Memory B cell (primary cell): ENCODE results near the gene C22orf39.
A peak's percentile ranks its signal among the peaks of the same experiment; 100 is the strongest.

Experiments used
- ATAC-seq: fragments of 150-1000 bp; cut with Tn5 transposase; 2 replicates; pipeline ENCODE4 v1.10.0; 2021; ENCODE audit warnings: low read depth, mild to moderate bottlenecking, moderate library complexity
- DNase-seq, 2 donors: peaks; one replicate each; pipeline ENCODE4 v3.0.0; 2022; ENCODE audit warnings: low spot score in 2 of 2
- H3K27ac Mint-ChIP-seq: one replicate; pipeline ENCODE4 v1.8.0; 2022; ENCODE audit warnings: mild to moderate bottlenecking, moderate library complexity, mixed read lengths
- H3K27me3 Mint-ChIP-seq: one replicate; pipeline ENCODE4 v1.8.0; 2022; ENCODE audit warnings: mixed read lengths
- H3K36me3 Mint-ChIP-seq: one replicate; pipeline ENCODE4 v1.8.0; 2022; ENCODE audit warnings: mild to moderate bottlenecking, mixed read lengths
- H3K4me1 Mint-ChIP-seq: one replicate; pipeline ENCODE4 v1.8.0; 2022; ENCODE audit warnings: mixed read lengths
- H3K4me3 Mint-ChIP-seq: one replicate; pipeline ENCODE4 v1.8.0; 2022; ENCODE audit warnings: mild to moderate bottlenecking, moderate library complexity, mixed read lengths
- H3K9me3 Mint-ChIP-seq: one replicate; pipeline ENCODE4 v1.8.0; 2022; ENCODE audit warnings: mixed read lengths

Gene C22orf39, protein sequence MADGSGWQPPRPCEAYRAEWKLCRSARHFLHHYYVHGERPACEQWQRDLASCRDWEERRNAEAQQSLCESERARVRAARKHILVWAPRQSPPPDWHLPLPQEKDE

GRCh38 chr22:19447330-19448075 lies at the start of gene C22orf39:
C22orf39 (minus strand) TSS chr22:19447711; CDS start chr22:19447688, 23 bp downstream.
- H3K36me3 Mint-ChIP-seq, result no peaks in the 10 kb centered on the region
- peak within 1 kb of the TSS; percentile 96 for H3K27ac Mint-ChIP-seq
- no peaks in the 10 kb centered on the region for H3K9me3 Mint-ChIP-seq
- ATAC-seq (peak; percentile 83), DNase-seq (peak; percentile 75 to 87)
- H3K4me1 Mint-ChIP-seq, result peaks cover 24% of the 10 kb centered on the region
- no peaks in the 10 kb centered on the region for H3K27me3 Mint-ChIP-seq
- H3K4me3 Mint-ChIP-seq, result peak within 1 kb of the TSS; percentile 96

DNA sequence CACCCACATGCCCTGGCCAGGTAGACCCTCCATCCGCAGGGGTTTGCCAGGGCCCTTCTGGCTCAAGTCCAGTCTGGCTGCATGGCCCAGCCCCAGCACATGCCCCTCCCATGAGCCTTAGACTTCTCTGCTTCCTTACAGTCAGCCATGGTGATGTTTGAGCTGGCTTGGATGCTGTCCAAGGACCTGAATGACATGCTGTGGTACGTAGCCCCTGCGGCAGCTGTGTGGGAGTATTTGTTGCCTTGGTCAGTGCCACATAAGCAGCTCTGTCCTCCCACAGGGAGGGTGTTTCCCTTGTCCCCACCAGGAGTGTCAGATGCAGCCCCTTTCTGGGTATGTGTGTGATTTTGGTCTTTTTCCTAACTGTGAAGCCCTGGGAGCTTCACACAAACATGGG lies 49.7 kb upstream of the C22orf39 start:
- no peak overlapping the region for H3K27ac Mint-ChIP-seq
- no peaks in the 10 kb centered on the region for H3K27me3 Mint-ChIP-seq
- no peaks in the 10 kb centered on the region for H3K36me3 Mint-ChIP-seq
- no peak for DNase-seq
- H3K9me3 Mint-ChIP-seq, result no peaks in the 10 kb centered on the region
- no peak overlapping the region for H3K4me3 Mint-ChIP-seq
- no peak for ATAC-seq
- no peaks in the 10 kb centered on the region for H3K4me1 Mint-ChIP-seq

DNA sequence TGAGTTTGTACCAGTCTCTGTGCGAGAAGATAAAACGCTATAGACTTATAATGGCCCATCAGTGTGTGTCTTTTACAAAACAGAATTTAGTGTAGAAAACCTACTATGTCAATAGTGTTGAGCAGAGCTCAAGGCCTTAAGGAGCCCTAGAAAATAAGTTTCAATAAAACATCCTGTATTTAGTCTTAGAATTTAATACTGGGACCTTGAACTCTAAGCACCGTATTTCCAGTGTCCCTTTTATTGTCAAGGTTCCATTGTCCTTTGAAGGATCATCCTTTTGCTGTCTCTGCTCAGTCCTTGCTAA lies 48.8 kb upstream of the C22orf39 start:
- Mint-ChIP-seq H3K4me1 (no peaks in the 10 kb centered on the region), H3K9me3 (no peaks in the 10 kb centered on the region), H3K27me3 (no peaks in the 10 kb centered on the region), H3K36me3 (no peaks in the 10 kb centered on the region), H3K27ac (no peak overlapping the region), H3K4me3 (no peak overlapping the region)
- no peak for ATAC-seq
- DNase-seq, result no peak

- Mint-ChIP-seq H3K9me3 (no peaks in the 10 kb centered on the region), H3K27ac (no peak overlapping the region), H3K4me1 (no peaks in the 10 kb centered on the region), H3K4me3 (no peak overlapping the region), H3K36me3 (no peaks in the 10 kb centered on the region), H3K27me3 (no peaks in the 10 kb centered on the region)
- DNase-seq, result no peak
- ATAC-seq, result no peak
Measured at GRCh38 chr22:19495562-19496323, 48.2 kb upstream of the C22orf39 start.

DNA sequence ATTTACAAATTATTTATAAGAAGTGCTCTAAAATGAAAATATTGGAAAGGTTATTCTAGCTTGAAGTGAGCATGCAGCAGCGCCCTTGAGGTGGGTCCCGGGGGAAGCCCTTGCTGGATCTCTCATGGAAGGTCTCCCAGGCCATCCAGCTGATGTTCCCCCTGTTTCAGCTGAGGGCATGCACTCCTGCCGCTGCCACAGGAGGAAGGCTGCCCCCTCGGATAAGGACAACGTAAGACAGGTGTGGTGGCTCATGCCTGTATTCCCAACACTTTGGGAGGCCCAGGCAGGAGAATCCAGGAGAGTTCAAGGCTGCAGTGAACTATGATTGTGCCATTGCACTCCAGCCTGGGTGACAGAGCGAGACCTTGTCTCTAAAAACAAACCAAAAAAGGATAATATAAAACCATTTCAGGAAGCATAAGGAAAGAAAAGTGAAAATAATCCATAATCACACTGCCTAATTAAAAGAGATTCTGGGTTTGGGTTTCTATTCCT lies 47.2 kb upstream of the C22orf39 start:
- Mint-ChIP-seq H3K36me3 (no peaks in the 10 kb centered on the region), H3K27ac (no peak overlapping the region), H3K4me1 (no peaks in the 10 kb centered on the region), H3K4me3 (no peak overlapping the region), H3K9me3 (no peaks in the 10 kb centered on the region), H3K27me3 (no peaks in the 10 kb centered on the region)
- no peak for DNase-seq
- no peak for ATAC-seq

DNA sequence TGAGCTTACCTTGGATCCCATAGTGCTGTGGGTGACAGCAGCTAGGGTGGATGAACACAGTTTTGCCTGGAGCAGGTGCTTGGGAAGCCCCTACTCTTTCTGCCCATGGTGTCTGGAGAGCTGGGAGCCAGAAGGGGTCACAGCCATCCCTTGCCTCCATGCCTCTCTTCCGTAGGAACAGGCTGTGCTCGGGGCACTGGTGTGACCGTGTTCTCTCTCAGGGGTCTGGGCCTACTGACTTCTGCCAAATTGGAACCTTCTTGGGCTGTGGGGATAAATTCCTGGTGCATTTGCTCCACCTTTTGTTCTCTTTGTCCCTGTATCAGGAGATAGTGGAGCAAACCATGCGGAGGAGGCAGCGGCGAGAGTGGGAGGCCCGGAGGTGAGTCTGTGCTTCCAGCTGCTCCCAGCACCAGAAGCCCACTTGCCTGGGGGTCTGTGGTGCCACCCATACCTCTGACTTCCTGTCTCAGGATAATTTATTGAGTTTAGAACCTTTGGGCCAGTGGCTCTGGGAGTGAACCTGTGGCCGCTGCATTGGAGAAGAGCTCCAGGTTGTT lies 46.6 kb upstream of the C22orf39 start:
- Mint-ChIP-seq H3K27ac (no peak overlapping the region), H3K27me3 (no peaks in the 10 kb centered on the region), H3K4me1 (no peaks in the 10 kb centered on the region), H3K36me3 (no peaks in the 10 kb centered on the region), H3K4me3 (no peak overlapping the region), H3K9me3 (no peaks in the 10 kb centered on the region)
- ATAC-seq (no peak), DNase-seq (no peak)

DNA sequence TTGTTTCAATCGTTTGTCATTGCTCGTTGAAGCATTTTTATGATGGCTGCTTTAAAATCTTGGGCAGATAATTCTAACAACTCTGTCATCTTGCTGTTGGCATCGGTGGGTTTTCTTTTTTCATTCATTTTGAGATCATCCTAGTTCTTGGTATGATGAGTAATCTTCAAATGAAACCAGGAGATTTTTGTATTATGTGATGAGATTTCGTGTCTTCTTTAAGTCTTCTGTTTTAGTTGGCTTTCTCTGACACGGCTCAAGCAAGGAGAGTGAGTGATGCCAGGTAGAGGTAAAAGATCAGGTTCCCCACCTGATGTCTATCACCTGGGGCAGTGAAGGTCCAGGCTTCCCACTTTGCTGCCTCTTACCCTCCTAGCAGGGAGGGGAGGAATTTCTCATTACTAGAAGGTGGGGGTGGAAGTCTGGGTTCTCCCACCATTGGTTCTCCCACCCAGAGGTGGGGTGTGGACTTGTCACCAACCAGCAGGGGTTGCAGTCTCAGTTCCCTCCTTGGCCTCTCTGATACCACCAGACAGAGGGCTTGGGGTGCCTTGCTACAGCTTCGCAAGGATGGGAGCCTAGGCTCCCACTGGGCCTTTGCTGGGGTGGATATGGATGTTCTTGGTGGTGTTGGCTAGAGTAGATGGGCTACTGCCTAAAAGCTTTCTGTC lies 45.1 kb upstream of the C22orf39 start:
- no peaks in the 10 kb centered on the region for H3K36me3 Mint-ChIP-seq
- H3K9me3 Mint-ChIP-seq, result no peaks in the 10 kb centered on the region
- H3K4me1 Mint-ChIP-seq, result no peaks in the 10 kb centered on the region
- H3K4me3 Mint-ChIP-seq, result no peak overlapping the region
- H3K27me3 Mint-ChIP-seq, result no peaks in the 10 kb centered on the region
- DNase-seq (no peak), ATAC-seq (no peak)
- no peak overlapping the region for H3K27ac Mint-ChIP-seq

DNA sequence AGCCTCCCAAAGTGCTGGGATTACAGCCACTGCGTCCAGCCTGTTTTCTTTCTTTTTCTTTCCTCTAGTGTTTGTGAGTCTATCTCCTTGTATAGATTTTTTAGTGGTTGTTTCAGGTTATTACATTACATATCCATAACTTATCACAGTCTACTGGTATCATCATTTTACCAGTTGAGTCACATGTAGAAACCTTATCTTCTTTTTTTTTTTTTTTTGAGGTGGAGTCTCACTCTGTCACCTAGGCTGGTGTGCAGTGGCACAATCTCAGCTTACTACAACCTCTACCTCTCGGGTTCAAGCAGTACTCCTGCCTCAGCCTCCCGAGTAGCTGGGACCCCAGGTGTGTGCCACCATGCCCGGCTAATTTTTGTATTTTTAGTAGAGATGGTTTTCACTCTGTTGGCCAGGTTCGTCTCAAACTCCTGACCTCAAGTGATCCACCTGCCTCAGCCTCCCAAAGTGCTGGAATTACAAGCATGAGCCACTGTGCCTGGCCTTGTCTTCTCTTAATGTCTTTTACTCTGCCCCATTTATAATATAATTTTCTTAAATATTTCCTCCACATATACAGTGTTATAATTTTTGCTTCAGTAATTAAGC lies 43.2 kb upstream of the C22orf39 start:
- Mint-ChIP-seq H3K4me3 (no peak overlapping the region), H3K27me3 (no peaks in the 10 kb centered on the region), H3K27ac (no peak overlapping the region), H3K4me1 (no peaks in the 10 kb centered on the region), H3K9me3 (no peaks in the 10 kb centered on the region), H3K36me3 (no peaks in the 10 kb centered on the region)
- ATAC-seq (no peak), DNase-seq (no peak)

DNA sequence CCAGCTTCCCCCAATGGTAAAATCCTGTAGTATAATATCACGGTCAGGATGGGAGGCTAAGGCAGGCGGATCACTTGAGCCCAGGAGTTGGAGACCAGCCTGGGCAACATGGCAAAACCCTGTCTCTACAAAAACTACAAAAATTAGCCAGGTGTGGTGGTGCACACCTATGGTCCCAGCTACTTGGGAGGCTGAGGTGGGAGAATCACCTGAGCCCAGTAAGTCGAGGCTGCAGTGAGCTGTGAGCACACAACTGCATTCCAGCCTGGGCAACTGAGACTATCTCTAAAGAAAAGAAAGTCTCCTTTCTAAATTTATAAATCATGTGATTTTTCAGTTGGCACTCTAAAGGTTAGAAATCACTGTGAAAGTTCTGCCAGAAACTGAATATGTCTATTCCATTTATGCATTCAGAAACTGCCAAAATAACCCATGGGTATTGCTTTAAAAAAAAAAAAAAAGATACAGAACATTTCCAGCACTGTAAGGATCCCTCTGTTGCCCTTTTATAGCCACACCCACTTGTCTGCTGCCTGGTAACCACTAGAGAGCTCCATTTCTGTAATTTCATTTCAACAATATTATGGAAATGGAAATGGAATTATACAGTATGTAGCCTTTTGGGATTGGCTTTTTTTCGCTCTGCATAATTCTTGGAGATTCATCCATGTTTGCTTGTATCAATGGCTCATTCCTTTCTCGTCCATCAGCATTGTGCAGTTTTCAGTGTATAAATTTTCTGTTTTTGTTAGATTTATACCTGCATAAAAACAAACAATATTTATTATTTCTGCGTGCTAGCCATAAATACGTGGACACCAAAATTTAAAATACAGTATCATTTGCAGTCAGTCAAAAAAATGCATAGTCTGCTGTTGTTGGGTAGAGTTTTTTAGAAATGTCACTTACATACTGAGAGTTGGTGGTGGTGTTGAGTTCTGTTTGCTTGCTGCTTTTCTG lies 41.7 kb upstream of the C22orf39 start:
- DNase-seq (no peak), ATAC-seq (peak; percentile 42)
- no peaks in the 10 kb centered on the region for H3K36me3 Mint-ChIP-seq
- no peaks in the 10 kb centered on the region for H3K9me3 Mint-ChIP-seq
- no peak overlapping the region for H3K4me3 Mint-ChIP-seq
- H3K27ac Mint-ChIP-seq, result no peak overlapping the region
- no peaks in the 10 kb centered on the region for H3K4me1 Mint-ChIP-seq
- no peaks in the 10 kb centered on the region for H3K27me3 Mint-ChIP-seq

DNA sequence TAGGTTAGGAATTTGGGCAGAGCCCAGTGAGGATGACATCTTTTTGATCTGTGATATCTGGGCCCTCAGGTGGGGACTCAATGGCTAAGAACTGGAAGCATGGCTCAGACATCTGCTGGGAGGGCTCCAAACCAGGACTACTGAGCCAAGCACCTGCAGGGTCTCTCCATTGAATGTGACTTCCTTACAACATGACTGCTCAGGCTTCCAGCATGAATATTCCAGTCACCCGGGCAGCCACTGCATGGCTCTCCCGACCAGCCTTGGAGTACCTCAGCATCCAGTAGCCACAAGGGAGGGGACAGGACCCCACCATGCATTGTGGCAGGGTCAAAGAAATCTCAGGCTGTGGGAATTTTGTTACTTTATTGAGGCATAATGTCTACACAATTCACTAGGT lies 40.8 kb upstream of the C22orf39 start:
- H3K36me3 Mint-ChIP-seq, result no peaks in the 10 kb centered on the region

DNA sequence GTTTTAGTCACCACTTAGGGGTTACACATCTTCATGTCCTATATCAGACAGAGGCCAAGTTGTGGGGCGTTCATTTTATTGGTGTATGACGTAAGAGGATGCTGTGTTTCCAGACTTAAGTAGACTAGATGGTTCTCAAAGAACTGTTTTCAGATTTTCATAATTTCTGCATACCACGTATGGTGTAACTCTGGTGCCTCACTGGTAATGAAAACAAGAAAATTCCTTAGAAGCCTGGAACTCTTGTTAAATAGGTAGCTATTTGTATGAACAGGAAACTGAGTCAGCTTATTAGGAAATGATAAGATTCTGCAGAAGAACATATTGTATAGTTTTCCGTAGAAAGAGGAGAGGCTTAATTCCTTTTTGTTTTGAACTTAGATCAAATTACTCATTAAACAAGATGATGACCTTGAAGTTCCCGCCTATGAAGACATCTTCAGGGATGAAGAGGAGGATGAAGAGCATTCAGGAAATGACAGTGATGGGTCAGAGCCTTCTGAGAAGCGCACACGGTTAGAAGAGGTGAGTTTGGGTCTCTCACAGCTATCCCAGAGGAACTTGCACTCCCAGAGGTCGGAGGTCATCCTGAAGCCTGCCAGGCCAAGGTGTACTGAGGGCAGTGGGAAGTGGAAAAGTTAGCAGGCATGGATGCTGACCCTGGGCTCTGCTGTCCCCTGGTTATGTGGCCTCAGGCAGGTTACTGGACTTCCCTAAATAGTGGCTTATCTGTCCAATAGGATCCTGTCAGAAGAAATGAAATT lies 36.2 kb upstream of the C22orf39 start:
- Mint-ChIP-seq H3K4me1 (peaks cover 3% of the 10 kb centered on the region), H3K27ac (no peak overlapping the region), H3K36me3 (no peaks in the 10 kb centered on the region), H3K9me3 (no peaks in the 10 kb centered on the region), H3K4me3 (no peak overlapping the region), H3K27me3 (no peaks in the 10 kb centered on the region)
- ATAC-seq (no peak), DNase-seq (no peak)

More for the DNA sequence above, 40.8 kb upstream of the C22orf39 start:
- Mint-ChIP-seq H3K27me3 (no peaks in the 10 kb centered on the region), H3K4me1 (no peaks in the 10 kb centered on the region), H3K27ac (no peak overlapping the region), H3K9me3 (no peaks in the 10 kb centered on the region), H3K4me3 (no peak overlapping the region)
- ATAC-seq (no peak), DNase-seq (no peak)

- Mint-ChIP-seq H3K27ac (no peak overlapping the region), H3K36me3 (no peaks in the 10 kb centered on the region), H3K27me3 (no peaks in the 10 kb centered on the region), H3K4me1 (peaks cover 13% of the 10 kb centered on the region), H3K4me3 (no peak overlapping the region), H3K9me3 (no peaks in the 10 kb centered on the region)
- ATAC-seq (no peak), DNase-seq (no peak)
Measured at GRCh38 chr22:19482297-19482696, 34.8 kb upstream of the C22orf39 start.
